Neural cell (in vitro differentiated cells): Measurements from ENCODE around the gene FKBP2.

Experiments
- TF ChIP-seq, protein P1 (sequence below): fragments of 450-650 bp; IDR thresholded peaks from 2 replicates; pipeline ENCODE4 v1.5.1; 2014; ENCODE audit warnings: antibody characterized with exemption, mild to moderate bottlenecking, moderate library complexity; ENCODE audit not compliant: poor library complexity, severe bottlenecking
- TF ChIP-seq, protein P2 (sequence below): IDR thresholded peaks from 2 replicates; pipeline ENCODE4 v1.6.1; 2012; ENCODE audit warnings: borderline replicate concordance

DNA sequence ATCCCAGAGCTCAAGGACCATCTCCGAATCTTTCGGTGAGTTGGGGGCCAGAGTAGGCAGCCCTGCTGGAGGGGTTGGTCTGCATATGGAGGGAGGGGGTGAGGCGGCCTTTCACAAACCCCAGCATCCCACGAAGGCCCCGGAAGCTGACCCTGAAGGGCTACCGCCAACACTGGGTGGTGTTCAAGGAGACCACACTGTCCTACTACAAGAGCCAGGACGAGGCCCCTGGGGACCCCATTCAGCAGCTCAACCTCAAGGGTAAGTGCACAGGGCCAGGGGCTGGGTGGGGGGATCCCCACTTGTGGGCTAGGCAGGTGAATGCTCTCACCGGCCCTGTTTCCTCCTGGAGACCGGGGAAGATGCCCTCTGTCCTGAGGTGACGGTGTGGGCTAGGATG lies 21.1 kb upstream of the FKBP2 start:
- TF ChIP-seq, protein P1, sequence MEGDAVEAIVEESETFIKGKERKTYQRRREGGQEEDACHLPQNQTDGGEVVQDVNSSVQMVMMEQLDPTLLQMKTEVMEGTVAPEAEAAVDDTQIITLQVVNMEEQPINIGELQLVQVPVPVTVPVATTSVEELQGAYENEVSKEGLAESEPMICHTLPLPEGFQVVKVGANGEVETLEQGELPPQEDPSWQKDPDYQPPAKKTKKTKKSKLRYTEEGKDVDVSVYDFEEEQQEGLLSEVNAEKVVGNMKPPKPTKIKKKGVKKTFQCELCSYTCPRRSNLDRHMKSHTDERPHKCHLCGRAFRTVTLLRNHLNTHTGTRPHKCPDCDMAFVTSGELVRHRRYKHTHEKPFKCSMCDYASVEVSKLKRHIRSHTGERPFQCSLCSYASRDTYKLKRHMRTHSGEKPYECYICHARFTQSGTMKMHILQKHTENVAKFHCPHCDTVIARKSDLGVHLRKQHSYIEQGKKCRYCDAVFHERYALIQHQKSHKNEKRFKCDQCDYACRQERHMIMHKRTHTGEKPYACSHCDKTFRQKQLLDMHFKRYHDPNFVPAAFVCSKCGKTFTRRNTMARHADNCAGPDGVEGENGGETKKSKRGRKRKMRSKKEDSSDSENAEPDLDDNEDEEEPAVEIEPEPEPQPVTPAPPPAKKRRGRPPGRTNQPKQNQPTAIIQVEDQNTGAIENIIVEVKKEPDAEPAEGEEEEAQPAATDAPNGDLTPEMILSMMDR, result no peak
- TF ChIP-seq, protein P2, sequence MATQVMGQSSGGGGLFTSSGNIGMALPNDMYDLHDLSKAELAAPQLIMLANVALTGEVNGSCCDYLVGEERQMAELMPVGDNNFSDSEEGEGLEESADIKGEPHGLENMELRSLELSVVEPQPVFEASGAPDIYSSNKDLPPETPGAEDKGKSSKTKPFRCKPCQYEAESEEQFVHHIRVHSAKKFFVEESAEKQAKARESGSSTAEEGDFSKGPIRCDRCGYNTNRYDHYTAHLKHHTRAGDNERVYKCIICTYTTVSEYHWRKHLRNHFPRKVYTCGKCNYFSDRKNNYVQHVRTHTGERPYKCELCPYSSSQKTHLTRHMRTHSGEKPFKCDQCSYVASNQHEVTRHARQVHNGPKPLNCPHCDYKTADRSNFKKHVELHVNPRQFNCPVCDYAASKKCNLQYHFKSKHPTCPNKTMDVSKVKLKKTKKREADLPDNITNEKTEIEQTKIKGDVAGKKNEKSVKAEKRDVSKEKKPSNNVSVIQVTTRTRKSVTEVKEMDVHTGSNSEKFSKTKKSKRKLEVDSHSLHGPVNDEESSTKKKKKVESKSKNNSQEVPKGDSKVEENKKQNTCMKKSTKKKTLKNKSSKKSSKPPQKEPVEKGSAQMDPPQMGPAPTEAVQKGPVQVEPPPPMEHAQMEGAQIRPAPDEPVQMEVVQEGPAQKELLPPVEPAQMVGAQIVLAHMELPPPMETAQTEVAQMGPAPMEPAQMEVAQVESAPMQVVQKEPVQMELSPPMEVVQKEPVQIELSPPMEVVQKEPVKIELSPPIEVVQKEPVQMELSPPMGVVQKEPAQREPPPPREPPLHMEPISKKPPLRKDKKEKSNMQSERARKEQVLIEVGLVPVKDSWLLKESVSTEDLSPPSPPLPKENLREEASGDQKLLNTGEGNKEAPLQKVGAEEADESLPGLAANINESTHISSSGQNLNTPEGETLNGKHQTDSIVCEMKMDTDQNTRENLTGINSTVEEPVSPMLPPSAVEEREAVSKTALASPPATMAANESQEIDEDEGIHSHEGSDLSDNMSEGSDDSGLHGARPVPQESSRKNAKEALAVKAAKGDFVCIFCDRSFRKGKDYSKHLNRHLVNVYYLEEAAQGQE, result no peak
